Measurements from ENCODE around the gene LYZL1.
"Not testable (repeated sequence)": the region's sequence is repeated elsewhere in the genome, so short reads cannot be mapped to it uniquely, and the experiment has no call there.

The LYZL1 gene

GRCh38 chr10:29302499-29302898, 13.6 kb downstream of the LYZL1 start:
- Histone ChIP-seq H3K9me3 (ENCODE audit: low read length) (no peaks in the 10 kb centered on the region), H2AFZ (ENCODE audit: low read depth, low read length) (no peak overlapping the region), H3K4me1 (ENCODE audit: insufficient read depth, low read length) (no peaks in the 10 kb centered on the region)

GRCh38 chr10:29304264-29304994, 15.6 kb downstream of the LYZL1 start:
- H3K27me3 ChIP-seq (ENCODE audit: insufficient read depth, low read length): no peaks in the 10 kb centered on the region
- no peaks in the 10 kb centered on the region for H3K4me1 ChIP-seq (ENCODE audit: insufficient read depth, low read length)
- H3K9me3 ChIP-seq (ENCODE audit: low read length): no peaks in the 10 kb centered on the region
- no peak overlapping the region for H2AFZ ChIP-seq (ENCODE audit: low read depth, low read length)
- H3K4me3 ChIP-seq (ENCODE audit: low read length): no peak overlapping the region
- H3K36me3 ChIP-seq (ENCODE audit: insufficient read depth, low read length): no peaks in the 10 kb centered on the region

More at GRCh38 chr10:29302499-29302898, 13.6 kb downstream of the LYZL1 start:
- no peaks in the 10 kb centered on the region for H3K36me3 ChIP-seq (ENCODE audit: insufficient read depth, low read length)
- no peaks in the 10 kb centered on the region for H3K27me3 ChIP-seq (ENCODE audit: insufficient read depth, low read length)
- no peak overlapping the region for H3K4me3 ChIP-seq (ENCODE audit: low read length)

GRCh38 chr10:29304995-29305335, 16.1 kb downstream of the LYZL1 start:
- H3K4me3 ChIP-seq (ENCODE audit: low read length): no peak overlapping the region

GRCh38 chr10:29306688-29307087, 17.8 kb downstream of the LYZL1 start:
- no peaks in the 10 kb centered on the region for H3K27me3 ChIP-seq (ENCODE audit: insufficient read depth, low read length)
- no peak overlapping the region for H2AFZ ChIP-seq (ENCODE audit: low read depth, low read length)
- no peaks in the 10 kb centered on the region for H3K4me1 ChIP-seq (ENCODE audit: insufficient read depth, low read length)
- H3K4me3 ChIP-seq (ENCODE audit: low read length): no peak overlapping the region
- no peaks in the 10 kb centered on the region for H3K36me3 ChIP-seq (ENCODE audit: insufficient read depth, low read length)
- no peaks in the 10 kb centered on the region for H3K9me3 ChIP-seq (ENCODE audit: low read length)

More at GRCh38 chr10:29304995-29305335, 16.1 kb downstream of the LYZL1 start:
- Histone ChIP-seq H3K9me3 (ENCODE audit: low read length) (no peaks in the 10 kb centered on the region), H3K36me3 (ENCODE audit: insufficient read depth, low read length) (no peaks in the 10 kb centered on the region), H2AFZ (ENCODE audit: low read depth, low read length) (no peak overlapping the region), H3K27me3 (ENCODE audit: insufficient read depth, low read length) (no peaks in the 10 kb centered on the region), H3K4me1 (ENCODE audit: insufficient read depth, low read length) (no peaks in the 10 kb centered on the region)

GRCh38 chr10:29308142-29308541, 19.3 kb downstream of the LYZL1 start:
- not testable (repeated sequence) for H3K27me3 ChIP-seq (ENCODE audit: insufficient read depth, low read length); H2AFZ ChIP-seq (ENCODE audit: low read depth, low read length); H3K9me3 ChIP-seq (ENCODE audit: low read length); H3K36me3 ChIP-seq (ENCODE audit: insufficient read depth, low read length); H3K4me1 ChIP-seq (ENCODE audit: insufficient read depth, low read length); H3K4me3 ChIP-seq (ENCODE audit: low read length)

GRCh38 chr10:29309465-29309864, 20.6 kb downstream of the LYZL1 start:
- Histone ChIP-seq H3K4me1 (ENCODE audit: insufficient read depth, low read length) (no peaks in the 10 kb centered on the region), H2AFZ (ENCODE audit: low read depth, low read length) (no peak overlapping the region), H3K9me3 (ENCODE audit: low read length) (no peaks in the 10 kb centered on the region), H3K36me3 (ENCODE audit: insufficient read depth, low read length) (no peaks in the 10 kb centered on the region), H3K4me3 (ENCODE audit: low read length) (no peak overlapping the region), H3K27me3 (ENCODE audit: insufficient read depth, low read length) (no peaks in the 10 kb centered on the region)

- H3K36me3 ChIP-seq (ENCODE audit: insufficient read depth, low read length); H2AFZ ChIP-seq (ENCODE audit: low read depth, low read length); H3K27me3 ChIP-seq (ENCODE audit: insufficient read depth, low read length); H3K9me3 ChIP-seq (ENCODE audit: low read length); H3K4me3 ChIP-seq (ENCODE audit: low read length); H3K4me1 ChIP-seq (ENCODE audit: insufficient read depth, low read length): not testable (repeated sequence)
Measured at GRCh38 chr10:29310463-29310862, 21.6 kb downstream of the LYZL1 start.

GRCh38 chr10:29313071-29313470, 24.2 kb downstream of the LYZL1 start:
- no peak overlapping the region for H2AFZ ChIP-seq (ENCODE audit: low read depth, low read length)
- H3K27me3 ChIP-seq (ENCODE audit: insufficient read depth, low read length): peaks cover 4% of the 10 kb centered on the region
- H3K4me1 ChIP-seq (ENCODE audit: insufficient read depth, low read length): peaks cover 2% of the 10 kb centered on the region
- no peaks in the 10 kb centered on the region for H3K36me3 ChIP-seq (ENCODE audit: insufficient read depth, low read length)
- no peak overlapping the region for H3K4me3 ChIP-seq (ENCODE audit: low read length)
- no peaks in the 10 kb centered on the region for H3K9me3 ChIP-seq (ENCODE audit: low read length)

GRCh38 chr10:29314726-29315125, 25.9 kb downstream of the LYZL1 start:
- no peaks in the 10 kb centered on the region for H3K9me3 ChIP-seq (ENCODE audit: low read length)
- H3K36me3 ChIP-seq (ENCODE audit: insufficient read depth, low read length): no peaks in the 10 kb centered on the region
- peaks cover 11% of the 10 kb centered on the region for H3K4me1 ChIP-seq (ENCODE audit: insufficient read depth, low read length)
- no peak overlapping the region for H2AFZ ChIP-seq (ENCODE audit: low read depth, low read length)
- H3K4me3 ChIP-seq (ENCODE audit: low read length): no peak overlapping the region
- peaks cover 8% of the 10 kb centered on the region for H3K27me3 ChIP-seq (ENCODE audit: insufficient read depth, low read length)

- H3K4me3 ChIP-seq (ENCODE audit: low read length): no peak overlapping the region
- no peak overlapping the region for H2AFZ ChIP-seq (ENCODE audit: low read depth, low read length)
- H3K36me3 ChIP-seq (ENCODE audit: insufficient read depth, low read length): no peaks in the 10 kb centered on the region
Measured at GRCh38 chr10:29315814-29316213, 26.9 kb downstream of the LYZL1 start.

GRCh38 chr10:29316308-29317026, 27.6 kb downstream of the LYZL1 start:
- Histone ChIP-seq H3K9me3 (ENCODE audit: low read length) (no peaks in the 10 kb centered on the region), H3K27me3 (ENCODE audit: insufficient read depth, low read length) (peaks cover 8% of the 10 kb centered on the region)

More at GRCh38 chr10:29315814-29316213, 26.9 kb downstream of the LYZL1 start:
- Histone ChIP-seq H3K9me3 (ENCODE audit: low read length) (no peaks in the 10 kb centered on the region), H3K4me1 (ENCODE audit: insufficient read depth, low read length) (peaks cover 11% of the 10 kb centered on the region), H3K27me3 (ENCODE audit: insufficient read depth, low read length) (peaks cover 8% of the 10 kb centered on the region)

GRCh38 chr10:29317027-29317420, 28.2 kb downstream of the LYZL1 start:
- Histone ChIP-seq H2AFZ (ENCODE audit: low read depth, low read length) (no peak overlapping the region), H3K9me3 (ENCODE audit: low read length) (no peaks in the 10 kb centered on the region), H3K4me1 (ENCODE audit: insufficient read depth, low read length) (peaks cover 11% of the 10 kb centered on the region), H3K36me3 (ENCODE audit: insufficient read depth, low read length) (no peaks in the 10 kb centered on the region), H3K27me3 (ENCODE audit: insufficient read depth, low read length) (peaks cover 8% of the 10 kb centered on the region), H3K4me3 (ENCODE audit: low read length) (no peak overlapping the region)

More at GRCh38 chr10:29316308-29317026, 27.6 kb downstream of the LYZL1 start:
- Histone ChIP-seq H3K36me3 (ENCODE audit: insufficient read depth, low read length) (no peaks in the 10 kb centered on the region), H3K4me3 (ENCODE audit: low read length) (no peak overlapping the region), H3K4me1 (ENCODE audit: insufficient read depth, low read length) (peaks cover 11% of the 10 kb centered on the region), H2AFZ (ENCODE audit: low read depth, low read length) (no peak overlapping the region)

GRCh38 chr10:29317423-29318021, 28.7 kb downstream of the LYZL1 start:
- no peaks in the 10 kb centered on the region for H3K9me3 ChIP-seq (ENCODE audit: low read length)
- no peak overlapping the region for H3K4me3 ChIP-seq (ENCODE audit: low read length)
- H3K27me3 ChIP-seq (ENCODE audit: insufficient read depth, low read length): peaks cover 8% of the 10 kb centered on the region
- H3K36me3 ChIP-seq (ENCODE audit: insufficient read depth, low read length): no peaks in the 10 kb centered on the region
- peaks cover 11% of the 10 kb centered on the region for H3K4me1 ChIP-seq (ENCODE audit: insufficient read depth, low read length)
- no peak overlapping the region for H2AFZ ChIP-seq (ENCODE audit: low read depth, low read length)
